ENCODE results near the gene PPARD. TPM values are rescaled to one million over a fixed set of nuclear protein-coding genes. Genes with fewer than 3 reads are reported as not detected.
A peak's percentile ranks its signal among the peaks of the same experiment; 100 is the strongest.

The PPARD gene
- total RNA-seq, 1 experiment from 2014 or later: 38.4 TPM

DNA sequence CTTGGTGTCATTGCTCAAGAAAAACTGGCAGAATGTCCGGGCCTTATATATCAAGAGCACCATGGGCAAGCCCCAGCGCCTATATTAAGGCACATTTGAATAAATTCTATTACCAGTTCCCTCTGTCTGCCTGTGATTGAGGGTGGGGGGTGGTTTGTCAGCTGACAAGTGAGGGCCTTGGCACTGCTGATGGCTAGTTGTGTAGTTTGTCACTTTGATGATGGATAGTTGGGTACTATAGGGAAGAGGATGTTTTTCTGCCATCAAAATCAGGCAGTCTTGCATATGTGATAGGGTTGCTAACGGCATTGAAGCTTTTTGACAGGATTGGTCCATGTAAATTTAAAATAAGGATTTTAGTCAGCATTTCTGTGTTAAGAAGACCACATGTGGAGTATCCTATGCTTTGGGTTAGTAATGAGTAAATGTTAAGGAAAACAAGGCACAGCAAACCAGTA lies 128.3 kb downstream of the PPARD start:
- H3K4me3 ChIP-seq (replicated peaks in 1 of 2; ENCODE audit: low read depth in 1 of 2, low read length in 2 of 2): peak overlapping the region; percentile 0; a peak in 2 of 4 replicates
- RAD21 ChIA-PET (ENCODE audit: low non-redundant PET in 1 of 2, low total read pairs in 2 of 2, uncharacterized antibody in 2 of 2, unreplicated experiment in 2 of 2): no interaction called here
- no peaks in the 10 kb centered on the region for H3K9me3 ChIP-seq (ENCODE audit: control insufficient read depth in 1 of 2, insufficient read depth in 1 of 2, low read depth in 1 of 2, low read length in 2 of 2)
- no peaks in the 10 kb centered on the region for H3K9me2 ChIP-seq (ENCODE audit: insufficient read depth)
- peak overlapping the region; percentile 82 for H3K27ac ChIP-seq (ENCODE audit: low read depth, low read length)
- no peak for TF ChIP-seq CEBPB (IDR thresholded peaks at IDR 0.05; ENCODE audit: low read depth)
- TF ChIP-seq, protein P1, sequence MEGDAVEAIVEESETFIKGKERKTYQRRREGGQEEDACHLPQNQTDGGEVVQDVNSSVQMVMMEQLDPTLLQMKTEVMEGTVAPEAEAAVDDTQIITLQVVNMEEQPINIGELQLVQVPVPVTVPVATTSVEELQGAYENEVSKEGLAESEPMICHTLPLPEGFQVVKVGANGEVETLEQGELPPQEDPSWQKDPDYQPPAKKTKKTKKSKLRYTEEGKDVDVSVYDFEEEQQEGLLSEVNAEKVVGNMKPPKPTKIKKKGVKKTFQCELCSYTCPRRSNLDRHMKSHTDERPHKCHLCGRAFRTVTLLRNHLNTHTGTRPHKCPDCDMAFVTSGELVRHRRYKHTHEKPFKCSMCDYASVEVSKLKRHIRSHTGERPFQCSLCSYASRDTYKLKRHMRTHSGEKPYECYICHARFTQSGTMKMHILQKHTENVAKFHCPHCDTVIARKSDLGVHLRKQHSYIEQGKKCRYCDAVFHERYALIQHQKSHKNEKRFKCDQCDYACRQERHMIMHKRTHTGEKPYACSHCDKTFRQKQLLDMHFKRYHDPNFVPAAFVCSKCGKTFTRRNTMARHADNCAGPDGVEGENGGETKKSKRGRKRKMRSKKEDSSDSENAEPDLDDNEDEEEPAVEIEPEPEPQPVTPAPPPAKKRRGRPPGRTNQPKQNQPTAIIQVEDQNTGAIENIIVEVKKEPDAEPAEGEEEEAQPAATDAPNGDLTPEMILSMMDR (IDR thresholded peaks at IDR 0.05 in 2 of 3, conservative IDR thresholded peaks at IDR 0.05 in 1 of 3; ENCODE audit: borderline replicate concordance in 1 of 3, insufficient read depth in 1 of 3, low read depth in 2 of 3, low read length in 2 of 3): no peak
- TF ChIP-seq POLR2A (IDR thresholded peaks at IDR 0.05; ENCODE audit: borderline replicate concordance, extremely low read depth, insufficient read depth, insufficient read length): no peak
- TF ChIP-seq, protein P2, sequence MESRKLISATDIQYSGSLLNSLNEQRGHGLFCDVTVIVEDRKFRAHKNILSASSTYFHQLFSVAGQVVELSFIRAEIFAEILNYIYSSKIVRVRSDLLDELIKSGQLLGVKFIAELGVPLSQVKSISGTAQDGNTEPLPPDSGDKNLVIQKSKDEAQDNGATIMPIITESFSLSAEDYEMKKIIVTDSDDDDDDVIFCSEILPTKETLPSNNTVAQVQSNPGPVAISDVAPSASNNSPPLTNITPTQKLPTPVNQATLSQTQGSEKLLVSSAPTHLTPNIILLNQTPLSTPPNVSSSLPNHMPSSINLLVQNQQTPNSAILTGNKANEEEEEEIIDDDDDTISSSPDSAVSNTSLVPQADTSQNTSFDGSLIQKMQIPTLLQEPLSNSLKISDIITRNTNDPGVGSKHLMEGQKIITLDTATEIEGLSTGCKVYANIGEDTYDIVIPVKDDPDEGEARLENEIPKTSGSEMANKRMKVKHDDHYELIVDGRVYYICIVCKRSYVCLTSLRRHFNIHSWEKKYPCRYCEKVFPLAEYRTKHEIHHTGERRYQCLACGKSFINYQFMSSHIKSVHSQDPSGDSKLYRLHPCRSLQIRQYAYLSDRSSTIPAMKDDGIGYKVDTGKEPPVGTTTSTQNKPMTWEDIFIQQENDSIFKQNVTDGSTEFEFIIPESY (IDR thresholded peaks at IDR 0.05; ENCODE audit: extremely low read depth, insufficient replicate concordance, low read length): no peak
- TF ChIP-seq, protein P3, sequence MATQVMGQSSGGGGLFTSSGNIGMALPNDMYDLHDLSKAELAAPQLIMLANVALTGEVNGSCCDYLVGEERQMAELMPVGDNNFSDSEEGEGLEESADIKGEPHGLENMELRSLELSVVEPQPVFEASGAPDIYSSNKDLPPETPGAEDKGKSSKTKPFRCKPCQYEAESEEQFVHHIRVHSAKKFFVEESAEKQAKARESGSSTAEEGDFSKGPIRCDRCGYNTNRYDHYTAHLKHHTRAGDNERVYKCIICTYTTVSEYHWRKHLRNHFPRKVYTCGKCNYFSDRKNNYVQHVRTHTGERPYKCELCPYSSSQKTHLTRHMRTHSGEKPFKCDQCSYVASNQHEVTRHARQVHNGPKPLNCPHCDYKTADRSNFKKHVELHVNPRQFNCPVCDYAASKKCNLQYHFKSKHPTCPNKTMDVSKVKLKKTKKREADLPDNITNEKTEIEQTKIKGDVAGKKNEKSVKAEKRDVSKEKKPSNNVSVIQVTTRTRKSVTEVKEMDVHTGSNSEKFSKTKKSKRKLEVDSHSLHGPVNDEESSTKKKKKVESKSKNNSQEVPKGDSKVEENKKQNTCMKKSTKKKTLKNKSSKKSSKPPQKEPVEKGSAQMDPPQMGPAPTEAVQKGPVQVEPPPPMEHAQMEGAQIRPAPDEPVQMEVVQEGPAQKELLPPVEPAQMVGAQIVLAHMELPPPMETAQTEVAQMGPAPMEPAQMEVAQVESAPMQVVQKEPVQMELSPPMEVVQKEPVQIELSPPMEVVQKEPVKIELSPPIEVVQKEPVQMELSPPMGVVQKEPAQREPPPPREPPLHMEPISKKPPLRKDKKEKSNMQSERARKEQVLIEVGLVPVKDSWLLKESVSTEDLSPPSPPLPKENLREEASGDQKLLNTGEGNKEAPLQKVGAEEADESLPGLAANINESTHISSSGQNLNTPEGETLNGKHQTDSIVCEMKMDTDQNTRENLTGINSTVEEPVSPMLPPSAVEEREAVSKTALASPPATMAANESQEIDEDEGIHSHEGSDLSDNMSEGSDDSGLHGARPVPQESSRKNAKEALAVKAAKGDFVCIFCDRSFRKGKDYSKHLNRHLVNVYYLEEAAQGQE (IDR thresholded peaks at IDR 0.05; ENCODE audit: low read depth): no peak
- no peak for TF ChIP-seq YY1 (IDR thresholded peaks at IDR 0.05; ENCODE audit: extremely low read depth, insufficient replicate concordance, low read depth, low read length)
- peak; percentile 36; the same call in 1 of the 2 replicates for TF ChIP-seq POLR2AphosphoS5 (IDR thresholded peaks at IDR 0.05; ENCODE audit: low read depth, low read length)
- POLR2A ChIA-PET: interaction anchor here (0.7 to 4.1 kb wide), 7 partner anchors 10 to 173 kb away, joined by 3 to 48 read pairs (median 4); partner anchors contain the start of genes DEF6 and TEAD3
- H3K27me3 ChIP-seq (ENCODE audit: insufficient read depth, low read length): no peaks in the 10 kb centered on the region
- H2AFZ ChIP-seq (ENCODE audit: low read depth, low read length, poor library complexity, severe bottlenecking): no peak overlapping the region
- CTCF ChIA-PET: interaction anchor here (0.6 to 1.5 kb wide), 2 partner anchors 129 to 266 kb away, joined by 3 read pairs; no protein-coding TSS in a partner anchor
- peaks cover 36% of the 10 kb centered on the region; the same call in 1 of the 2 replicates for H4K20me1 ChIP-seq (ENCODE audit: insufficient read depth)
- H3K4me1 ChIP-seq (ENCODE audit: control insufficient read depth in 1 of 2, insufficient read depth in 2 of 2, low read length in 2 of 2): peaks cover 13 to 32% of the 10 kb centered on the region in 2 experiments; a peak in 3 of 4 replicates
- BruUV-seq (replicated peaks): no TSS peak
- DNase-seq (ENCODE audit: low read depth, low spot score) (no peak), ATAC-seq (no peak)
- H3K9ac ChIP-seq (ENCODE audit: low read length): peak overlapping the region; percentile 99
- intact Hi-C loops (cut with micrococcal nuclease): no loop called here
- peaks cover 42% of the 10 kb centered on the region for H3K79me2 ChIP-seq (ENCODE audit: insufficient read depth, low read length)
- H3K4me2 ChIP-seq (ENCODE audit: low read length): peak overlapping the region; percentile 88
- H3K36me3 ChIP-seq (ENCODE audit: control insufficient read depth in 1 of 2, insufficient read depth in 2 of 2, low read length in 2 of 2): peaks cover 17 to 40% of the 10 kb centered on the region in 2 experiments; a peak in 3 of 4 replicates
